H1 (cell line): Measurements from ENCODE around the gene THG1L. TPM values are rescaled to one million over a fixed set of nuclear protein-coding genes. Genes with fewer than 3 reads are reported as not detected.
A peak's percentile ranks its signal among the peaks of the same experiment; 100 is the strongest.

ENCODE experiments used
- CHD1 ChIP-seq: IDR thresholded peaks from 2 replicates; pipeline ENCODE4 v1.6.1; 2012; ENCODE audit warnings: low read depth, low read length, improper control_type of control experiment
- CTCF ChIP-seq, 3 experiments: IDR thresholded peaks; 1 replicate in 2 of 3; 2 replicates in 1 of 3; pipeline versions ENCODE4 v1.5.1 to v1.6.1; 2011; ENCODE audit warnings: low read length in 3 of 3, mild to moderate bottlenecking in 3 of 3, inconsistent platforms in 2 of 3, low read depth in 1 of 3, moderate library complexity in 1 of 3; ENCODE audit not compliant: insufficient read depth in 1 of 3; ENCODE audit errors: control extremely low read depth in 1 of 3
- E2F6 ChIP-seq: IDR thresholded peaks from 2 replicates; pipeline ENCODE4 v1.6.1; 2012; ENCODE audit warnings: inconsistent platforms
- HDAC2 ChIP-seq, 2 experiments: fragments of 300-600 bp in 1 of 2; sonication (generic) in 1 of 2; IDR thresholded peaks; 2 replicates each; pipeline ENCODE4 v1.6.1; 2011 to 2012; ENCODE audit warnings: low read depth in 2 of 2, low read length in 2 of 2, mild to moderate bottlenecking in 2 of 2, moderate library complexity in 2 of 2, borderline replicate concordance in 1 of 2, inconsistent platforms in 1 of 2
- JUN ChIP-seq: IDR thresholded peaks from 2 replicates; pipeline ENCODE4 v1.6.1; 2011; ENCODE audit warnings: low read depth, mild to moderate bottlenecking, improper control_type of control experiment, low read length
- JUND ChIP-seq: IDR thresholded peaks from 2 replicates; pipeline ENCODE4 v1.6.1; 2011; ENCODE audit warnings: mild to moderate bottlenecking, improper control_type of control experiment, low read length
- KDM4A ChIP-seq: IDR thresholded peaks from one replicate; pipeline ENCODE4 v1.7.1; 2012; ENCODE audit warnings: low read depth, mild to moderate bottlenecking, moderate library complexity, low read length, inconsistent platforms; ENCODE audit not compliant: severe bottlenecking
- KDM5A ChIP-seq: fragments of 200-600 bp; IDR thresholded peaks from 2 replicates; pipeline ENCODE4 v1.7.1; 2012; ENCODE audit warnings: mild to moderate bottlenecking, low read length, inconsistent platforms, mixed read lengths
- MAFK ChIP-seq: IDR thresholded peaks from 2 replicates; pipeline ENCODE4 v1.6.1; 2012; ENCODE audit warnings: low read depth, mild to moderate bottlenecking, improper control_type of control experiment, low read length
- NRF1 ChIP-seq: IDR thresholded peaks from 2 replicates; pipeline ENCODE4 v1.6.1; 2011; ENCODE audit warnings: mild to moderate bottlenecking, low read depth, low read length, improper control_type of control experiment
- PHF8 ChIP-seq: fragments of 200-600 bp; sonication (generic); conservative IDR thresholded peaks from 2 replicates; pipeline ENCODE4 v1.7.1; 2012; ENCODE audit warnings: low read depth, mild to moderate bottlenecking, inconsistent platforms, low read length, moderate library complexity
- POLR2A ChIP-seq, 2 experiments: IDR thresholded peaks; 1 replicate in 1 of 2; 2 replicates in 1 of 2; pipeline ENCODE4 v1.6.1; 2011; ENCODE audit warnings: low read depth in 2 of 2, low read length in 2 of 2, mild to moderate bottlenecking in 2 of 2; ENCODE audit errors: control extremely low read depth in 1 of 2
- RAD21 ChIP-seq, 2 experiments: IDR thresholded peaks in 1 of 2; conservative IDR thresholded peaks in 1 of 2; 2 replicates each; pipeline ENCODE4 v1.6.1; 2011; ENCODE audit warnings: low read depth in 2 of 2, low read length in 2 of 2, improper control_type of control experiment in 1 of 2, inconsistent platforms in 1 of 2, mild to moderate bottlenecking in 1 of 2, moderate library complexity in 1 of 2
- RBBP5 ChIP-seq: IDR thresholded peaks from 2 replicates; pipeline ENCODE4 v1.7.1; 2012; ENCODE audit warnings: low read depth, mild to moderate bottlenecking, inconsistent platforms, low read length, moderate library complexity, borderline replicate concordance
- SRF ChIP-seq: IDR thresholded peaks from 2 replicates; pipeline ENCODE4 v1.6.1; 2011; ENCODE audit warnings: mild to moderate bottlenecking, low read depth, low read length, moderate library complexity
- SUZ12 ChIP-seq: fragments of 200-600 bp; sonication (generic); IDR thresholded peaks from 2 replicates; pipeline ENCODE4 v1.6.1; 2012; ENCODE audit warnings: mild to moderate bottlenecking, inconsistent platforms, low read length, moderate library complexity, mixed read lengths
- TAF7 ChIP-seq: optimal IDR thresholded peaks from 2 replicates; pipeline ENCODE3; 2011; ENCODE audit warnings: low read depth, mild to moderate bottlenecking, inconsistent platforms, low read length, moderate library complexity, borderline replicate concordance
- YY1 ChIP-seq: IDR thresholded peaks from 2 replicates; pipeline ENCODE4 v1.6.1; 2011; ENCODE audit warnings: low read depth, mild to moderate bottlenecking, low read length
- ZNF274 ChIP-seq: IDR thresholded peaks from 2 replicates; pipeline ENCODE4 v1.7.0; 2012; ENCODE audit warnings: low read length, borderline replicate concordance; ENCODE audit errors: extremely low read depth
- polyA plus RNA-seq, 7 experiments: library from polyadenylated mRNA; depleted of rRNA in 3 of 7; stranded (reverse) in 5 of 7; unstranded in 2 of 7; fragments of >200 nt in 5 of 7; fragments of 200-250 nt in 2 of 7; gene quantifications; 1 replicate in 5 of 7; 2 replicates in 1 of 7; 4 replicates in 1 of 7; pipeline versions ENCODE4 v1.2.1 to v1.2.3, GENCODE V29; 2011 to 2013; ENCODE audit warnings: missing spikeins in 2 of 7, mixed read lengths in 2 of 7
- total RNA-seq: library from RNA; stranded (reverse); fragmentation: NEBNext Ultra II Directional; extraction: Animal tissue kit (Norgen Biotek cat#: 25700); gene quantifications from 2 replicates; pipeline ENCODE4 v1.2.1, GENCODE V29; 2021

Gene THG1L
- total and polyA plus RNA-seq, 2 of the 8 experiments (the other 6 are each of a cell fraction or from before 2014, with no cell fraction given), result 8.1 to 12.4 TPM

- TF ChIP-seq CTCF (IDR thresholded peaks at IDR 0.05; ENCODE audit: control extremely low read depth in 1 of 3, insufficient read depth in 1 of 3, low read depth in 1 of 3, low read length in 3 of 3) (peak; percentile 97 to 100 (median 99)), KDM4A (peak; percentile 23), ZNF274 (no peak), RBBP5 (peak; percentile 64; the same call in 1 of the 2 replicates), SUZ12 (no peak), E2F6 (peak; percentile 34; the same call in 1 of the 2 replicates), JUN (no peak), TAF7 (no peak), PHF8 (no peak), CHD1 (no peak), HDAC2 (IDR thresholded peaks at IDR 0.05; ENCODE audit: borderline replicate concordance in 1 of 2, low read depth in 2 of 2, low read length in 2 of 2) (peak in 1 of 2 experiments; percentile 53; a peak in 2 of 4 replicates), NRF1 (peak; percentile 43; the same call in 1 of the 2 replicates), YY1 (peak; percentile 92), POLR2A (IDR thresholded peaks at IDR 0.05; ENCODE audit: control extremely low read depth in 1 of 2, low read depth in 2 of 2, low read length in 2 of 2) (peak in 1 of 2 experiments; percentile 19; a peak in 1 of 3 replicates), MAFK (no peak), KDM5A (no peak), JUND (peak; percentile 68), SRF (0 out of 2 replicates have a peak, but pooled peaks have one; percentile 21), RAD21 (IDR thresholded peaks at IDR 0.05 in 1 of 2, conservative IDR thresholded peaks at IDR 0.05 in 1 of 2; ENCODE audit: low read depth in 2 of 2, low read length in 2 of 2) (peak; percentile 86 to 92)
Observed at GRCh38 chr5:157743163-157744050, 12.2 kb downstream of the THG1L start, which contains the start of gene LSM11 (continued).
